ENCODE data around the gene ZRANB3. TPM values are rescaled to one million over a fixed set of nuclear protein-coding genes. Genes with fewer than 3 reads are reported as not detected.

ZRANB3 gene
- total and polyA plus RNA-seq, 2 of the 13 experiments (the other 11 are each of a cell fraction or from before 2014, with no cell fraction given): 5.8 to 25.2 TPM

GRCh38 chr2:135531231-135532197 is 496 bp upstream of the ZRANB3 start, which contains the start of gene R3HDM1 (continued):
- TF ChIP-seq, protein P1, sequence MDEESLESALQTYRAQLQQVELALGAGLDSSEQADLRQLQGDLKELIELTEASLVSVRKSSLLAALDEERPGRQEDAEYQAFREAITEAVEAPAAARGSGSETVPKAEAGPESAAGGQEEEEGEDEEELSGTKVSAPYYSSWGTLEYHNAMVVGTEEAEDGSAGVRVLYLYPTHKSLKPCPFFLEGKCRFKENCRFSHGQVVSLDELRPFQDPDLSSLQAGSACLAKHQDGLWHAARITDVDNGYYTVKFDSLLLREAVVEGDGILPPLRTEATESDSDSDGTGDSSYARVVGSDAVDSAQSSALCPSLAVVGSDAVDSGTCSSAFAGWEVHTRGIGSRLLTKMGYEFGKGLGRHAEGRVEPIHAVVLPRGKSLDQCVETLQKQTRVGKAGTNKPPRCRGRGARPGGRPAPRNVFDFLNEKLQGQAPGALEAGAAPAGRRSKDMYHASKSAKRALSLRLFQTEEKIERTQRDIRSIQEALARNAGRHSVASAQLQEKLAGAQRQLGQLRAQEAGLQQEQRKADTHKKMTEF (CRISPR knock-in tag; IDR thresholded peaks at IDR 0.05): peak; percentile 76
- TF ChIP-seq NAIF1 (CRISPR knock-in tag; IDR thresholded peaks at IDR 0.05; ENCODE audit: borderline replicate concordance) (no peak), SPEN (CRISPR knock-in tag; IDR thresholded peaks at IDR 0.05; ENCODE audit: low read depth) (peak; percentile 83), ZNF432 (CRISPR knock-in tag; IDR thresholded peaks at IDR 0.05; ENCODE audit: borderline replicate concordance) (no peak), ZNF598 (CRISPR knock-in tag; IDR thresholded peaks at IDR 0.05; ENCODE audit: borderline replicate concordance) (peak; percentile 44; the same call in 1 of the 2 replicates), ZBTB7A (CRISPR knock-in tag; IDR thresholded peaks at IDR 0.05) (peak; percentile 78; the same call in 1 of the 2 replicates), MLX (CRISPR knock-in tag; IDR thresholded peaks at IDR 0.05) (no peak), ZFP37 (CRISPR knock-in tag; IDR thresholded peaks at IDR 0.05; ENCODE audit: borderline replicate concordance) (peak; percentile 57; the same call in 1 of the 2 replicates), HOXA7 (CRISPR knock-in tag; IDR thresholded peaks at IDR 0.05) (no peak), FOXA3 (CRISPR knock-in tag; IDR thresholded peaks at IDR 0.05) (no peak), ZNF543 (CRISPR knock-in tag; IDR thresholded peaks at IDR 0.05) (no peak), ZBTB2 (CRISPR knock-in tag; IDR thresholded peaks at IDR 0.05; ENCODE audit: low read depth) (no peak; the same call in 1 of the 2 replicates), NFRKB (IDR thresholded peaks at IDR 0.05) (no peak), MBNL3 (CRISPR knock-in tag; conservative IDR thresholded peaks at IDR 0.05) (no peak), FOXA1 (IDR thresholded peaks at IDR 0.05) (no peak), FOXA1 (CRISPR knock-in tag; IDR thresholded peaks at IDR 0.05) (no peak; the same call in 1 of the 2 replicates), ZNF687 (CRISPR knock-in tag; IDR thresholded peaks at IDR 0.05) (peak; percentile 95), E2F2 (CRISPR knock-in tag; IDR thresholded peaks at IDR 0.05; ENCODE audit: borderline replicate concordance) (no peak), GLI4 (CRISPR knock-in tag; IDR thresholded peaks at IDR 0.05; ENCODE audit: borderline replicate concordance) (no peak), ZNF747 (CRISPR knock-in tag; IDR thresholded peaks at IDR 0.05; ENCODE audit: borderline replicate concordance) (peak; percentile 82; the same call in 1 of the 2 replicates)

All from HepG2 (cell line).